Stimulated activated CD4-positive, alpha-beta T cell treated with anti-CD3 and anti-CD28 coated beads, Interleukin-2, amount 100 ng/mL, for 48 hours (primary cell): ENCODE measurements around the gene BDKRB2.

Experiments
- DNase-seq, 2 donors: peaks; one replicate each; pipeline ENCODE4 v3.0.0-alpha.2; 2020

BDKRB2 gene

DNA sequence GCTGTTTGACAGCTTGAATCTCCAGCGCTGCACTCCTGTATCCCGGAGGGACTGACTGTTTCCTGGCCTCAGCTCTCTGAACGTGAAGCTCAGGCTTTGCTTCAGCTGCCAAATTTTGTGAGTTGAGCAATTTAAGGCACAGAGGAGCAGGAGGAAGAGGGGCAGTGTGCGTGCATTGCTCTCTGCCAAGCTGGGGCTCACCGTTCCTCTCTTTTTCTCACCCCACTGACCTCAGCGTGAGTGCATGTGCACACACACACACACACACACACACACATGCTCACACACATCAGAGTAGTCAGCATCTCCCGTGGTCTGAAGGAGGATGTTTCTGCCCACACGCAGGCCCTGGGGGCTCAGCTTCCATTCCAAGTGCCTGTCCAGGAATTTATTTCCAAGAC is 27.8 kb upstream of the BDKRB2 start:
- no peak for DNase-seq

DNA sequence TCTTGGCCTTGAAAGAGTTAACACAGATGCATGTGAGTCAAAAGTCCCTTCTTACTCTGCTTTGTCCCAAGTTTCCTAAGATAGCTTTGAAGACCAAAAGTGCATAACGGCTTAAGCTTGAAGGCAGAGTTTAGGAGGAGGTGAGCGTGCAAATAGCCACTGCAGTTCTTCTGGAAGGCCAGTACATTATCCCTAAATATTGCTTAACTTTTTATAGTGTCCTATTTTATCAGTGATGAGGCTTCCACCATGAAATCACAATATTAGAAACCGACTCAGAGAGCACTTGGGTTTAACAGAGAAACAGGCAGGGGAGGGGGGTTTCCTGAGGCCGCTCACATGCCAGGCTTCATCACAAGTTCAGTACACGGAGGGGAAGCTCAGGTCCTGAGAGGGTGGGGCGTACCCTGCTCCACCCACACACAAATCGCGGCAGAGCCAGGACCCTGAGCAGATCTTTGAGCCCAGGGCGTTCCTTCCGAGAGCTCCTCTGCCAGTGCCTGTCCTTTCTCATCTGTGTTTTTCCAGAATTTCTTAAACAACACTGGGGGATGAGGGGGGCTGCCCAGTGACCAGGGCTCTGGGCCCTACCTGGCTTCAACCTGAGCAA is 26.8 kb upstream of the BDKRB2 start:
- no peak for DNase-seq

DNA sequence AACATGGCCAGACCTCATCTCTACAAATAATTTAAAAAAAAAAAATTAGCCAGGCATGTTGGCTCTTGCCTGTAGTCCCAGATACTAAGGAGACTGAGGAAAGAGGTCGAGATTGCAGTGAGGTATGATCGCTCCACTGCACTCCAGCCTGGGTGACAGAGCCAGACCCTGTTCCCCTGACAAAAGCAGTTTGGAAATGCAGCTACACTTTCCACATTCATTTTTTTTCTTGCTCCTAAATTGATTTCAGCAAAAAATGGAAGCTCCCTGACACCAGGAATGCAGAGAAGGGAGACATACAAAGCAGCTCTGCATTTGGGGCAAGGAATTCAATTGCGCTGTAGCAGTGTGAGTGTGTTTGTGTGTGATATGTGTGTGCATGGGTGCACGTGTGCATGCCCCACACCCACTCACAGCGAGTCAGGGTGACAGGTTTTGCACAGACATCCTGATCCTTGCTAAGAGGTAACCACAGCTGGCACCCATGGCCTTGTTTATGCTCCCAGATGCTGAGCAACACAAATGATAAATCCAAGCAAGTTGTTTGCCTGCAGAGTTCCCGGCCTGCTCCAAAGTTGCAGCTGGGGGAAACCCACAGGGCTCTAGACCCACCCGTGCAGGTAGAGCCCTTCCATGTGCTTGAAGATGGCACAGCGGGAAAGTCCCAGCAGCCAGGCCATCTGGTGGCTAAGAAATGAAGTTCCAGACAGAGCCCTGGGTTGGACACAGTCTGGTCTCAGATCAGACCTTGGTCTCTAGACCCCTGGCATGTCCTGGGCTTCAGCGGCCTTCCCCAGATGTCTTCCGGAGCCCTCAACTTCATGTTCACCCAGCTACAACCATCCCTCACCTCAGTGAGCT is 25.9 kb upstream of the BDKRB2 start:
- no peak for DNase-seq

DNA sequence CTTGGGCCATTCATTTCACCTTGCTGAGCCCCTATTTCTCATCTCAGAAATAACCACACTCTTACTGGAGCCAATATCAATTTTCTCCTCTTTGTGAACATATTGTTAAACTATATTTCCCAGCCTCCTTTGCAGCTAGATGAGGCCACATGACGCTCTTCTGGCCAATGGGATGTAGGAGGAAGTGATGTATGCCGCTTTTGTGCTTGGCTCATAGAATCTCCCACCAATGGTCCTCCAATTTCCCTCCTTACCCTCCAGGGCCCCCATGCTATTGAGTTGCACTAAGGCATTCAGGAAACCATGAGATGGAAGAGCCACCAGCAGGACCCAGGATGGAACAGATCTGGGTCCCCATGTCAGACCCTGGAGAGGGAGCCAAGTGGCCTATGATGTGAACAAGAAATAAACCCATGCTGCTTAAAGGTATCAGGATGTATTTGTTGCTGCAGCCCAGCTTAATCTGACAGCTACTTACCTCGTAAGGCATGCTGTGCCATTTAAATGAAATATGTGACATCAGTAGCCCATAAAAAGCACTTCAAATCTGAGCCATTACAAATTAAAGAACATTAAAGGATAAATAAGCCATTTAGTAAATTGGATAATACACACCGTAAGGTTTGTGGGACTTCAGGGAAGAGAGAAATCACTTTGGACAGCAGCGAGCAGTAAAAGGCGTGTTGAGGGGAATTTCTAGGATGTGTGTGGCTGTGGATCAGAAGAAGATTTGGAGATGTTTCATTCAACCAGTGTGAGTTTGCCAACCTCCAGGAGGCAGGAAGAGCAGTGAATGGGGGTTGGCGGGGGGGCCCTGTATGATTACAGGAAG is 24.4 kb upstream of the BDKRB2 start:
- DNase-seq: no peak

DNA sequence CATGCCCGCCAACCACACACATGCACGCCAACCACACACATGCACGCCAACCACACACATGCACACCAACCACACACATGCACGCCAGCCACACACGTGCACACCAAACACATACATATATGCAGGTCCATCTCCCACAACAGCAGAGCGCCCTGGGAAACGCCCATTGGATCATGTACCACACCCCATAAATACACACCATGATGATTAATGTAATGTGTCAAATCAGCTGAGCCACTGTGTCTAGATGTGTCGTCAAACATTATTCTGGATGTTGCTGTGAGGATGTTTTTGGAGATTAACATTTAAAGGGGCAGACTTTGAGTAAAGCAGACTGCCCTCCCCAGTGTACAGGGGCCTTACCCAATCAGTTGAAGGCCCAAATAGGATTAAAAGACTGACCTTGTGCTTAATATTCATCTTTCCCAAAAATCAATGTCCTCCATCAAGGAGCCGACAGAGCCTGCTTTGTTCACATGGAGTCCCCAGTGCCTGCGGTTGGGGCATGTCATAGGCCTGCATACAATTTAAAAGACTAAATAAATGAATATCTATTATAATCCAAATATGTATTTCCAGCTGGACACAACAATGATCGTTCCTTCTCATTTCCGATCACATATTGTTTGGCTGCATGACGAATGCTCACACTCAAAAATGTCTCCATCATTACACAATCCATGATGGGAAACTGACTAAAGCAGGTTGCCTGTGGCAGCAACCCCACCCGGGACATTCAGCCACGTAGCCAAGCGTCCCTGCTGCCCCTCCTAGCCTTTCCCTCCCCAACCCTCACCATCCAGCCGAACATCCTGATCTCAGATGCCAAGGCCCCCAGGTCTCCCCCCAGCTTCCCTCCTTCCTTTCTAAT is 23.2 kb upstream of the BDKRB2 start:
- no peak for DNase-seq

DNA sequence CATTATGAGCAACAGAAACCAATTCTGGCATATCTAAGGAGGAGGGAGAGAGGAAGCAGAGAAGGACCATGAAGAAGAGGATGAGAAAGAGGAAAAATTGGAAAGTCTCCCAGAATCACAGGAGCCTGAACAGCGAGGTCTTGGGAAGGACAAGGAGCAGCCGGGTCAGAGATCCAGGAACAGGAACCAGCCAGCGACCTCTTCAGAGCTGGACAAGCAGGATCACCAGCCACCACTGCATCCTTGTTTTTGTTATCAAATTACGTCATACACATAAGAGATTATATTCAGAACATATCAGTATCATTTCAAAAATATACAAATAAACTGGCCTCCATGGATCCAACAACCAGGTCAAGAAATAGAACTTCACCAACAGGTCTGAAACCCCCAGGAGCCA is 22.1 kb upstream of the BDKRB2 start:
- no peak for DNase-seq

DNA sequence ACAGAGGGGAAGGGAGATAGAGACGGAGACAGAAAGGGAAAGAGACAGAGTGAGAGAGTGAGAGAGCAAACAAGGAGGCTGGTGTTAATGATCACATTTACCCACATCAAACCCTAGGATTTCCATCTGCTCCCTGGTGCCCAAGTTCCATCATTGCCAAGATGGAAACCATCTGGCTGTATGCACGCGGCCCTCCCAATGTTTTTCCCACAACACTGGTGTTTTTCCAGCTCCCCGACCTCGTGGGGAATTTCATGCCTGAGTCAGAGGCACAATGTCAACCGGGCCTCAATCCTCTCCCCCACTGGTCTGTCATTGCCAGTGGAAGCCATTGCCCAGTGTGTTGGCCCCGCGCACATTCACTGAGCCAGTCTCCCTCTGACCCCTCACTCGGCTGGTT is 19.9 kb upstream of the BDKRB2 start:
- no peak for DNase-seq

DNA sequence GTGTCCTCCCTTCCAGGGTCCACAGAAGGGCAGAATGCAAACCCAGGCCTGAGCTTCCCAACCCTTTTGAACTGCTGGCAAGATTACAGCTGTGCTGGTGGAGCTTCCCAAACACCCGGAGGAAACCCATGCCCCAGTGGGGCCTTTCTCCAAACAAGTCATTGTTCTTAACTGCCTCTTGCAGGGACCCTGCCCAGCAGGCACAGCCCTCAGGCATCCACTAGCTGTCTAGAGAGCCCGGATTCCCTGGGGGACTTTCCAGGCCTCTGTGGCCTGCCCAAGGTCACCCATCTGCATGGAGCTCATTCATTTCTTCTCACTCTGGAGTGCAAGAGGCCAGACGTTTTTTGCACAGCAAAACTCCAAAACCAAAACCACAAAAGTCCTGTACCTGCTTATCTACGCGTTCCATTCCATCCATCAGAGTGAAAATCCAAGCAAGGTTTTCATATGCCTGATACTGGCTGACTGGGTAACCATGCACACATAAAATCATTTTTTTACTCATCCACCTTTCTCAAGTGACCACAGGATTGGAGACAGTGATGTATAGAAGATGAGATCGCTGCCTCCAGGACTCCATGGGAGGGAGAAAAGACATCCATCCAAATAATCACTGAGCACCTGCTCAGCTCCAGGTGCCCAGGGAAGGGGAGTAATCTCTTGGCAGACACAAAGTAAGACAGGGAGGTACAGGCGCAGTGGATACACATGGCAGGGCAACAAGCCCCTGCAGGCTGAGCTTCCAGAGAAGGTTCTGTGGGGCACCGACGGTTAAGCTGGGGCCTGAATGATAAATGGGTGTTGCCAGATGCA is 17.2 kb upstream of the BDKRB2 start:
- DNase-seq: no peak

DNA sequence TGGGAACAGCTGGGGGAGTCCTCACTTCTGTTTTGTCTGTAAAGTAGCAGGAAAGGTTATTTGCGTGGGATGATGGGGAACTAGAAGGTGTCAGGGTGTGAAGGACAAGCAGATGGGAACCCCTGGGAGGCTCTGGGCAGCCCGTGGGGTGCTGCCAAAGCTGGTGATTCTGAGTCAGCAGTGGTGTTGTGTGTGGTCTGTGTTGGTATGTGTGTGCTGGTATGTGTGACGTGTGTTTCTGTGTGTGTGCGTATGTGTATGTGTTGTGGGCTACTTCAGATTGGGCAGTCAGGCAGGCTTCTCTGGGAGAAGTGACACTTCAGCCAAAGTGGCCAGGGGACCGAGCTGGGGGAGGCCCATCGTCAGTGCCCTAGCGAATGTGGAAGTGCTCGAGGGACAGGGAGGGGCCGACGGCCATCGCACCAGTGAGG is 15.3 kb upstream of the BDKRB2 start:
- no peak for DNase-seq

DNA sequence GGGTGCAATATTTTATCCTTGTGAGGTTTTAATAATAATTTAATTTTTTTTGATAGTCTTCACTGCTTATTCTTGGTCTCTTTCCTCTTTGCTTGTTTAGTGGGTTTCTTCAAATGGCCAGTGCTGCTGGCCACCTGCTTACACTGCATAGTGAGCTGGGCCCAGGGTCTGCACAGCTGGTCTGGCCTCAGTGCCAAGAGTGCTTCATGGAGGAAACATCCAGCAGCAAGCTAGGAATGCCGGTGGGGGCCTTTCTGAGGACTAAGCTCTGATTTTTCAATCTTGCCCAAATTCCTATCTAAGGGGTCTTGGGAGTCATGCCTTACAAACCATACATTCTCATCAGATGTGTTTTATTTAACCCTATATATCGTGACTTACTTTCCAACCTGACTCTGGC is 13.3 kb upstream of the BDKRB2 start:
- DNase-seq: no peak

DNA sequence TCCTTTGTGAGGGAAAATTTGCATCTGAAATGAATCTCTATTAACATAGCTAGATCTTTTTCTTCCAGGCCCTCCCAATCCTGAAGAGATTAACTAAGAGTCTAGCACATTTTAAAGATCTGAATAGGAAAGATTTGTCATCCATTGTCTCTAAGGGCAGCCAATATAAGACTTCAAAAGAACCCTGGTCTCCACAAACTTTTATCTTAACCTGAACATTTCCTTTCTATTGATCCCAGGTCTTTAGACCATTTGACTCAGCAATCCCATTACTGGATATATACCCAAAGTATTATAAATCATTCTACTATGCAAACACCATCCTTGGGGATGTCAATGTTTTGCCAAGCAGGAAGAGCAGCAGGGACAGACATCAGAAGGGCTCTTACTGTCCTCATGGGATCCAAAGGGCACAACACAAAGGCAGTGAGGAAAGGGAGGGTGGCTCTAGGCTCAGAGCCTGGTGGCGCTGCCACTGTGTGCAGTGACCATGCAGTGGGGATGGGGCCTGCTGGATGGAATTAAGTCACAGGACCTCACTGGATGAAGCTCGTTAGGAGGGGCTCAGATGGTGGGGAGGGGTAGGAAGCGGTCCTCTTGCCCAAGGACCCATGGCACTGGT is 12.7 kb upstream of the BDKRB2 start:
- no peak for DNase-seq

DNA sequence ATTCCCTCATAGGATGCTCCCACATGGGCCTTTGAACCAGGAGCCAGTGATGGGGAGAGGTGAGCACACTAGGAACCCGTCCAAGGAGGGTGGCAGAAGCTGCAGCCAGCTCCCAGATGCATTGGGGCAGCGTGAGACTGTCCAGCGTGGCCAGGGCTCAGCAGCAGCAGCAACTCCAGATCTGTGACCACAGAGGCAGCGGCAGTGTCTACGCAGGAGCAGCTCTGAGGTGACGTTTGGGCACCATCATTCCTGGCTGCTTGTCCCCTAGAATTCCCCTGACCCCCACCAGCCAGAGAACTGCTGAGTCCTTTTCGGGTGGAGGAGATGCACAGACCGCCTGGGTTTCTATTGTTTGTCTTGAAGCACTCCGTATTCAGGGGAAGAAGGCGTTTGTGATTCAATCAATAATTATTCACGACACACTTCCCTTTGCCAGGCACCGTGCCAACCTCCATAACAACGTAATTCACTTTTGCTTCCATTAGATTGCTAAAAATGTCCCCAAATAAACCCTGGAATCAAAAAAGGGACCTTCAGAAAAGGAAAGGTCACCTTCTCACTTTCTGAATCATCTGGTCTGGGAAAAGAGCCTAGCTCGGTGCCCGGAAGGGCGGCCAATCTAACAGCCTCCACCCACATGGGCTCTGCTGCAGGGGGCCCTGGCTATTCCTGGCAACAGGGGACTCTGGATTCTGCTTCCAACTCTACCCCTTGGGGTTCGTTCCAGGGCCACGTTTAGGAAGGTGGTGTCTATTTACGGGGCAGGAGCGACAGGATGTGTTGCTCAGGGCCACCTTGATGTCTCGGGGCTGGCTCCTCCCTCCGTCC is 11.4 kb upstream of the BDKRB2 start:
- no peak for DNase-seq

DNA sequence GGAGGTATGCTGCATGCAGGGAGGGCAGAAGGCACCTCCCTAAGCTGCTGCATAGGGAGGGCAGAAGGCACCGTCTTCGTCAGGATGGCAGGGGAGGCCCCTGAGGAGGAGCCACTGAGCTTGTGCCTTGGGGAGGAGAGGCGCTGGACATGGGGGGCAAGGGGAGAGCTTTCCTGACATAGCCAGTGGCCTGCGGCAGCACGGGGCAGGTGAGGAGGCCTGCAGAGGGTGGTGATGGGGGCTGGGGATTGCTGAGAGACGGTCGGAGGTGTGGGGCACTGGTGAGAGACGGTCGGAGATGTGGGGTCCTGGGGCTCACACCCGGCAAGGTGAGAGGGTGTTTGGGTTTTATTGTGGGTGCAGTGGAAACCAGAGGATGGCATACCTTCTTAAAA is 10.4 kb upstream of the BDKRB2 start:
- no peak for DNase-seq

DNA sequence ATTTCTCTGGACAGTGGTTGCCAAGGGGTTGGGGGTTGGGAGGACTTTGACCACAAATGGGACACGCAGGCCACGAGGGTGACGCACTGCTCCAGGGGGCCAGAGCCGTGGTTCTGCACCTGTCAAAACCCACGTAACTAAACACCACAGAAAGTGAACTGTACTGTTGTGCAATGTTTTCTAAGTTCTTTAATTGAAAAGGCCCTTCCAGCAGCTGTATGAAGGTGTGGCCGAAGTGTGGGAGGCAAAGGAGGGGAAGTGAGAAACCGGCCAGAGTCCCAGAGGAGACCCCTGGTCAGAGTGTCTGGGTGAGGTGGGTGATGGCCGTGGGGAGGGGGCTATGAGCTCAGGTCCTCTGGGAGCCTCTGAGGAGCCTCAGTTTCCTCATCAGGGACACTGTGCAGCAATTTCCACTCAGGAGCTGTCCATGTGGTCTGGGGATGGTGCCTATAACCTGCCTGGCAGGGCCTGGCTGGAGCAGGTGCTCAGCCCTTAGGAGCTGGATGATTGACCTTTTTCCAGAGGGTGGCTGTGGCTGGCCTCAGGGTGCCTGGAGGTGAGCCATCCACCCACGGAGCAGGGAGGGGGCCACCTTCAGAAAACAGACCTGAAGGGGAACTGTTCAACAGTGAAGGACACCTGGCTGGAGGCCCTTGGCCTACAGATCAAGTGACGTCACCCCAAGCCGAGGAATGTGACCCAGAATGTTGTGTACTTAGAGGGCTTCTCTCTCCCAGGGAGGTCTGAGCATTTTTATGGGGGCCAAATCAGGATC is 9.8 kb upstream of the BDKRB2 start:
- no peak for DNase-seq

DNA sequence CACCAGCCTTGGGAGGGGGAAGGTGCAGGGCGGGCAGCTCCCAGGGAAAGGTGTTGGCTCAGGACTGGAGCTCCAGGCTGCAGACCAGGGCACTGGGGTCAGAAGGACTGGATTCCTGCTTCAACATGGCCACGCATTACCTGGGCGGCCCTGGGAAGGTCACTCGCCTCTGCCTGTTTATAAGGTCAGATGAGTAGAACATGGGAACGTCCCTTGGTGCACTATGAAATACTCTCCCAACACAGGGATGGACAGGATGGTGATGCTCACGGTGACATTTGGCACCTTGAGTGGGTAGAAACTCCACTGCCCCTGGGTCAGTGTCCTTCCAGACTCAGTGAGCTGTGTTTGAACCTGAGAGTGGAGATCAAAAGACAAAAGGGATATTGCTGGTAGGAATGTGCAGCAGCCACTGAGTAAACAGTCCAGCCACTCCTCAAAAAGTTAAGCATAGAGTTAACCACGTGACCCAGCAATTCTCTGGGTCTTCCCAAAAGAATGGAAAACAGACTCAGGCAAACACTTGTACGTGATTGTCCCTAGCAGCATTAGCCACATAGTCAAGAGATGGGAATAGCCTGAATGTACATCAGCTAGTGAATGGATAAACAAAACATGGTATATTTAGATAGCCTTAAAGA is 9.1 kb upstream of the BDKRB2 start:
- DNase-seq: no peak

DNA sequence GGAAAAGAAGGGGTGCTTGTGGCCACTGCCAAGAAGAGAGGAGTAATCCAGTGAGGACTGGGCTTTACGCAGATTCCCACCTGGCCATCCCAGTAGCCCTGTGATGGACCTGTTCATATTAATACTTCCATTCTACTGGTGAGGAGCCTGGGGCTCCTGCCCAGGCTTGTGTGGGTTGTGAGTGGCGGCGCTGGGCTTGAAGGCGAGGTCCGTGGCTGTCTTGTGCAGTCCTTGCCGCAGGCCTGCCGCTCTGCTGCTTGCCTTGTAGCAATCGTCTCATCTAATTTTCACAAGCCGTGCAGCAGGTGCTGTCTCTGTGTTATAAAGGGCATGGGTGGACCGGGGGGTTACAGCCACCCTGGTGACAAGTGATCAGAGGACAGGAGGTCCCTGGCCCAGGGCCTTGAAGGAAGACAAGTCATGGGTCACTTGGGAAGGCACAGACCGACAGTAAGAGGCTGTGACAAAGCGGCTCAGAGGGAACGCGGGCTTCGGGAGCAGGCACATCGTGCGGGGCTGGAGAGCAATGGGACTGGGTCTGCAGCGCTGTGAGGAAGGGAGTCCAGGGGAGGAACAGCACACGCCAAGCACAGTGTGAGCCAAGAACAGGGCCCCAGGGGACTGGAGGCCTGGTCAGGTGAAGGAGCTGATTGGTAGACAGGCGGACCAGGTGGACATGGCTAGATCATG is 7.3 kb upstream of the BDKRB2 start:
- no peak for DNase-seq

DNA sequence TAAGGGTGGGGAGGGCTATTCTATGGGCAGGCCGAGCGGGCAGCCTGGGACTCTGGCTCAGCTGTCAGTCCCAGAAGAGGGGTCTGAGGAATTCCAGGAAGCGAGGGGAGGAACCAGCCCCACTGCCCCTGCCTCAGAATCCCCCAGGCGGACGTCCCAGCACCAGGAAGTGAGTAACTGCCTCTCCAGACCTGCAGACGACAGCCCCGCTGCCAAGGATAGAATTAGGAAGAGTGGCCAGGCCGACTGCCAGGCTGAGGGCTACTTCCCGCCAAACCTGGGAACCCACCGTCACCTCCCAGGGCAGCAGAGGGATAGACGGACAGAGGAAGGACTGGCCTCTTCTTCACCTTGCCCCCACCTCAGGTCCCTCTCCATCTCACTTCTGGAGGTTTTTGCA is 6.7 kb upstream of the BDKRB2 start:
- DNase-seq: no peak

DNA sequence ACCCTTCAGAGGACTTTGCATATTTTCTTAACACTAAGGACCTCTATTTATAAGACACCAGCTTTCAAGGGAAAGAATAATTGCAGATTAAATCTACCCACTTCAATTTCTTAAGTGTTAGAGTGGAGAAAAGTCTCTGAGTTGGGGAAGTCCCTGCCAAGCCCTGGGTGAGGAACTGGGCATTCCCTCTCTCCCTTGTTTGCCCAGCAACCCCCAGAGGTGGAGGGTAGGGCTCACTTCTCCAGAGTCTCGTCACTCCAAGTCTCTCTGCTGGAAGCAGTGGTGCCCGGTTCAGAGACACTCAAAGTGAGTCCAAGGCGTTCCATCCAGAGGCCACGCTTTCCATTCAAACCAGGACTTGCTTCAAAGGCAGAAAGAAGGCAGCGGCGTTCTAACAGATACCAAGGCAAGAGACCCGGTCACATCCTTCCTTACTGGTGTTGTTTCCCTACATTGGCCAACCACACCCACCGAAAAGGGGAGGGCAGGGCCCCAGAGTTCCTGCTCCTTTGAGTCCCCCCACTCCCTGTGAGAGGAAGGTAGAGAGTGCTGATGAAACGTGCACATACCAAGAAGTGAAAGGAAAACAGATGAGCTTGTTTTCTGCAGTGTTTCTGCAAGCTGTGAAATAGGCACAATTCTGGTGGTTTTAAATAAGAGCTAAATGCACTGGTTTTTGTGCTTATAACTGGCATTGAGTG is 6.1 kb upstream of the BDKRB2 start:
- DNase-seq: no peak
